Right kidney (tissue), 1 donor: ENCODE measurements around the gene SLCO2A1.

Source experiments
- DNase-seq: peaks from one replicate; pipeline ENCODE4 v3.0.0-alpha.2; 2016

The SLCO2A1 gene

GRCh38 chr3:134001251-134001650, 28.5 kb downstream of the SLCO2A1 start:
- DNase-seq, result no peak

GRCh38 chr3:133999891-134000685, 29.6 kb downstream of the SLCO2A1 start:
- DNase-seq, result no peak

GRCh38 chr3:133998691-133999241, 31.0 kb downstream of the SLCO2A1 start:
- DNase-seq, result no peak

- DNase-seq, result no peak
Measured at GRCh38 chr3:133997871-133998635, 31.7 kb downstream of the SLCO2A1 start.

- DNase-seq, result no peak
Measured at GRCh38 chr3:133996996-133997395, 32.7 kb downstream of the SLCO2A1 start.

GRCh38 chr3:133996251-133996661, 33.5 kb downstream of the SLCO2A1 start:
- no peak for DNase-seq

- DNase-seq, result no peak
Measured at GRCh38 chr3:133995264-133995663, 34.5 kb downstream of the SLCO2A1 start.

GRCh38 chr3:133994166-133994890, 35.4 kb downstream of the SLCO2A1 start:
- no peak for DNase-seq

GRCh38 chr3:133992951-133993620, 36.6 kb downstream of the SLCO2A1 start:
- DNase-seq, result no peak

- no peak for DNase-seq
Measured at GRCh38 chr3:133992381-133992780, 37.3 kb downstream of the SLCO2A1 start.

GRCh38 chr3:133991637-133992036, 38.1 kb downstream of the SLCO2A1 start:
- DNase-seq, result no peak

- no peak for DNase-seq
Measured at GRCh38 chr3:133991209-133991608, 38.5 kb downstream of the SLCO2A1 start.

GRCh38 chr3:133989936-133990702, 39.6 kb downstream of the SLCO2A1 start:
- no peak for DNase-seq

GRCh38 chr3:133988631-133989161, 41.0 kb downstream of the SLCO2A1 start:
- peak; percentile 24 for DNase-seq

GRCh38 chr3:133987948-133988484, 41.7 kb downstream of the SLCO2A1 start:
- no peak for DNase-seq

GRCh38 chr3:133987136-133987535, 42.6 kb downstream of the SLCO2A1 start:
- no peak for DNase-seq

- DNase-seq, result no peak
Measured at GRCh38 chr3:133986311-133986710, 43.4 kb downstream of the SLCO2A1 start.

GRCh38 chr3:133984975-133985374, 44.8 kb downstream of the SLCO2A1 start:
- DNase-seq, result no peak

GRCh38 chr3:133983576-133984560, 45.9 kb downstream of the SLCO2A1 start:
- DNase-seq, result no peak
